SK-N-SH treated with all-trans-retinoic acid at 6 μM for 48 hours (cell line): ENCODE measurements around the gene RNF126.

Experiments
- CREB5 ChIP-seq: fragments of 250-450 bp; sonication (Bioruptor Pico); IDR thresholded peaks from 2 replicates; pipeline ENCODE4 v1.5.1; 2020; ENCODE audit warnings: low read depth, mild to moderate bottlenecking, moderate library complexity
- PPARA ChIP-seq: fragments of 250-450 bp; sonication (Bioruptor Pico); IDR thresholded peaks from 2 replicates; pipeline ENCODE4 v1.5.0; 2020; ENCODE audit warnings: mild to moderate bottlenecking, borderline replicate concordance
- ZNF70 ChIP-seq: fragments of 450-650 bp; formaldehyde crosslinking; IDR thresholded peaks from 2 replicates; pipeline ENCODE4 v1.5.0; 2020; ENCODE audit warnings: mild to moderate bottlenecking, moderate library complexity

GRCh38 chr19:644789-645188 is 18.2 kb downstream of the RNF126 start:
- TF ChIP-seq CREB5 (CRISPR knock-in tag) (no peak), PPARA (no peak), ZNF70 (CRISPR knock-in tag) (no peak)
